ENCODE measurements around the gene CEP152. TPM values are rescaled to one million over a fixed set of nuclear protein-coding genes. Genes with fewer than 3 reads are reported as not detected.

Gene CEP152
- total RNA-seq, 2 donors from 2014 or later: 26.7 to 34.0 TPM

Other genes starting within 250 kb of the CEP152 start
- gene FBN1, start 165.4 kb downstream of the CEP152 start, total RNA-seq: 1 to 10 TPM in 1 of 2 donors, under 1 TPM in 1; 0.91 to 1.6 TPM
- 10 to 100 TPM; 67.5 to 96.9 TPM for gene EID1, start 67.1 kb upstream of the CEP152 start, total RNA-seq
- 1 to 10 TPM; 1.0 TPM for gene SHC4, start 152.8 kb upstream of the CEP152 start, total RNA-seq
- 10 to 100 TPM; 20.1 to 40.2 TPM for gene SECISBP2L, start 235.4 kb upstream of the CEP152 start, total RNA-seq

Measured in activated T-helper 17 cell treated with anti-CD3 and anti-CD28 coated beads, Interleukin-2, amount 50 U/mL, for 72 hours (primary cell).